ENCODE results near the gene PLSCR3. TPM values are rescaled to one million over a fixed set of nuclear protein-coding genes. Genes with fewer than 3 reads are reported as not detected.

The PLSCR3 gene
- total RNA-seq, 1 experiment from 2014 or later = 31.5 TPM

DNA sequence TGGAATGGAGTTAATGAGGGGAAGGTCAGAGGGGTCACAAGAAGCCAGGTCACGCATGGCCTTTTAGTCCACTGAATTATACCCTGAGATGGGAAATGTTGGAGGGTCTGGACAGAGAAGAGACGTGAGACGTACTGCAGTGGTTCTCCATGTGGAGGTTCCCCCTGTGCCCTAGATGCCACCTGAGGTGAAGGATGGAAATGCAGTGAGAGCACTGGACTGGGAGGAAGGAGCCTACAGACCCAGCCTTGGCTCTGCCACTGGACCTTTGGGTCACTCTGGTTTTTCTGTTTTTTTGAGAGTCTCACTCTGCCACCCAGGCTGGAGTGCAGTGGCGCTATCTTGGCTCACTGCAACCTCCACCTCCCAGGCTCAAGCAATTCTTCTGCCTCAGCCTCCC lies 1.8 kb upstream of the PLSCR3 start:
- H3T11ph ChIP-seq (ENCODE audit: low read length) = no peak overlapping the region
- H3K4me2 ChIP-seq (ENCODE audit: insufficient read depth, insufficient read length, low read length) = no peak overlapping the region
- H4K8ac ChIP-seq (replicated peaks; ENCODE audit: insufficient read length, low read depth, low read length) = no peak overlapping the region
- no peak overlapping the region for H3K18ac ChIP-seq (ENCODE audit: insufficient read length, low read depth, low read length)
- H3K23me2 ChIP-seq (ENCODE audit: insufficient read length, low read depth, low read length, poor library complexity, severe bottlenecking) = peaks cover 12% of the 10 kb centered on the region
- H3K14ac ChIP-seq (ENCODE audit: insufficient read depth, low read length) = no peak overlapping the region
- Mint-ChIP-seq H3K27me3 (ENCODE audit: low read depth) (peaks cover 2% of the 10 kb centered on the region), H3K27ac (no peak overlapping the region), H3K4me3 (peak overlapping the region in 1 of 2 experiments; percentile 3; a peak in 2 of 5 replicates), H3K36me3 (ENCODE audit: insufficient read depth in 1 of 3, low read depth in 3 of 3) (peaks cover 6 to 18% (median 10%) of the 10 kb centered on the region in 3 experiments; a peak in 6 of 7 replicates), H3K4me1 (peaks cover 10 to 13% of the 10 kb centered on the region in 2 experiments), H3K9me3 (no peaks in the 10 kb centered on the region)
- no peak overlapping the region for H2BK12ac ChIP-seq (ENCODE audit: insufficient read length, low read depth, low read length)
- no peaks in the 10 kb centered on the region for H3K27me3 ChIP-seq (ENCODE audit: insufficient read depth, low read length)
- peaks cover under 1% of the 10 kb centered on the region for H4K20me1 ChIP-seq (ENCODE audit: control insufficient read depth, insufficient read depth, insufficient read length)
- no peak overlapping the region for H4K5ac ChIP-seq (ENCODE audit: insufficient read length, low read depth, low read length)
- H3K79me1 ChIP-seq (ENCODE audit: insufficient read depth, low read depth, low read length, poor library complexity, severe bottlenecking) = no peaks in the 10 kb centered on the region
- no peak overlapping the region for H3K27ac ChIP-seq (ENCODE audit: insufficient read length, low read depth, low read length)
- no peaks in the 10 kb centered on the region for H3K9me3 ChIP-seq (ENCODE audit: control insufficient read depth, low read depth, low read length)
- H3K9ac ChIP-seq (ENCODE audit: extremely low read depth, insufficient read length, low read length) = no peak overlapping the region
- no peak for TF ChIP-seq CTCF (conservative IDR thresholded peaks at IDR 0.05)
- H3K23ac ChIP-seq (ENCODE audit: insufficient read length, low read depth, low read length) = no peak overlapping the region
- no peak overlapping the region for H2BK15ac ChIP-seq (ENCODE audit: low read depth, low read length)
- peaks cover 2% of the 10 kb centered on the region; the same call in 1 of the 2 replicates for H3K4me1 ChIP-seq (ENCODE audit: insufficient read depth, low read length)
- no peak overlapping the region for H2BK120ac ChIP-seq (ENCODE audit: low read depth, low read length, poor library complexity, severe bottlenecking)
- WGBS (ENCODE audit: extremely low coverage, insufficient read length, low lambda C conversion rate) = no CpG with 5 or more reads among the region's 4 CpGs
- H2BK20ac ChIP-seq (ENCODE audit: low read depth, low read length, poor library complexity, severe bottlenecking) = no peak overlapping the region
- no peaks in the 10 kb centered on the region for H3K79me2 ChIP-seq (ENCODE audit: insufficient read depth, low read length)
- no peak overlapping the region for H3K56ac ChIP-seq (ENCODE audit: insufficient read length, low read depth, low read length)
- no peak overlapping the region for H2AK5ac ChIP-seq (ENCODE audit: insufficient read length, low read length)
- H2AFZ ChIP-seq (ENCODE audit: low read length) = no peak overlapping the region
- no peak overlapping the region for H3K4ac ChIP-seq (ENCODE audit: low read depth, low read length)
- no peak for DNase-seq
- no peak overlapping the region for H4K91ac ChIP-seq (ENCODE audit: insufficient read length, low read depth, low read length)
- no peak overlapping the region for H2BK5ac ChIP-seq (ENCODE audit: insufficient read length, low read length)

All from H9 (cell line).